HepG2 (cell line): ENCODE data around the gene ZMPSTE24. TPM values are rescaled to one million over a fixed set of nuclear protein-coding genes. Genes with fewer than 3 reads are reported as not detected.

ENCODE experiments used
- ATAC-seq: fragments of 200-7000 bp; cut with Tn5 transposase; 3 replicates; pipeline ENCODE4 v1.9.1; 2020; ENCODE audit warnings: mild to moderate bottlenecking, moderate library complexity
- BruUV-seq: library from RNA; stranded (reverse); fragments of 400-500 nt; replicated peaks from 2 replicates; lab custom pipeline; 2021; lab: Mats Ljungman, UMichigan
- CTCF ChIA-PET: fragments of 300-600 bp; formaldehyde crosslinking; extraction: SDS; loops from one replicate; lab custom pipeline; 2021; ENCODE audit warnings: low total read pairs, inconsistent platforms, low intra/inter-chr PET ratio; lab: Yijun Ruan, JAX
- POLR2A ChIA-PET: fragments of 350-600 bp; sonication (Branson Sonifier 250); formaldehyde crosslinking; loops from one replicate; lab custom pipeline; 2020; ENCODE audit warnings: antibody characterized with exemption, inconsistent platforms; lab: Yijun Ruan, JAX
- DNase-seq: peaks from one replicate; pipeline ENCODE4 v3.0.0-alpha.2; 2015; ENCODE audit warnings: low spot score
- FAIRE-seq: peaks from 3 replicates; lab custom pipeline; 2011; peaks lifted over from hg19 to GRCh38; lab: Jason Lieb, UNC
- H2AFZ ChIP-seq: one replicate; pipeline ENCODE4 v1.6.1; 2011; ENCODE audit warnings: low read length, inconsistent platforms
- H3K27ac ChIP-seq: fragments of 300-600 bp; 3 replicates; pipeline ENCODE4 v1.8.0; 2011; ENCODE audit warnings: mixed run types, mild to moderate bottlenecking, mixed read lengths, low read length, inconsistent platforms; ENCODE audit not compliant: insufficient read depth; ENCODE audit errors: extremely low read length
- H3K27me3 ChIP-seq, 2 experiments: fragments of 200-600 bp in 1 of 2; 2 replicates in 1 of 2; 3 replicates in 1 of 2; pipeline versions ENCODE4 v1.6.0 to v1.8.0; 2011; ENCODE audit warnings: low read length in 2 of 2, mild to moderate bottlenecking in 2 of 2, moderate library complexity in 2 of 2, inconsistent platforms in 1 of 2; ENCODE audit not compliant: insufficient read depth in 2 of 2, control insufficient read depth in 1 of 2
- H3K36me3 ChIP-seq, 2 experiments: fragments of 200-600 bp in 1 of 2; replicated peaks in 1 of 2; 2 replicates in 1 of 2; 3 replicates in 1 of 2; pipeline versions ENCODE4 v1.5.1 to v1.8.0; 2011; ENCODE audit warnings: low read length in 2 of 2, inconsistent platforms in 1 of 2; ENCODE audit not compliant: insufficient read depth in 2 of 2, control insufficient read depth in 1 of 2
- H3K4me1 ChIP-seq: 2 replicates; pipeline ENCODE4 v1.5.1; 2012; ENCODE audit warnings: low read length, inconsistent platforms; ENCODE audit not compliant: insufficient read depth
- H3K4me2 ChIP-seq: 2 replicates; pipeline ENCODE4 v1.6.0; 2011; ENCODE audit warnings: low read depth, low read length, inconsistent platforms
- H3K4me3 ChIP-seq, 3 experiments: fragments of 200-600 bp in 1 of 3; sonication (generic), shearing (Covaris generic) in 1 of 3; replicated peaks in 1 of 3; 2 replicates each; pipeline ENCODE4 v1.5.1; 2011 to 2016; ENCODE audit warnings: low read length in 3 of 3, inconsistent platforms in 2 of 3, low read depth in 2 of 3, mild to moderate bottlenecking in 2 of 3, control low read depth in 1 of 3, mixed read lengths in 1 of 3; ENCODE audit not compliant: insufficient read depth in 1 of 3
- H3K79me2 ChIP-seq: one replicate; pipeline ENCODE4 v1.6.1; 2011; ENCODE audit warnings: low read length, inconsistent platforms; ENCODE audit not compliant: insufficient read depth
- H3K9ac ChIP-seq: 2 replicates; pipeline ENCODE4 v1.6.0; 2011; ENCODE audit warnings: mild to moderate bottlenecking, low read depth, low read length, inconsistent platforms; ENCODE audit not compliant: insufficient read depth
- H3K9me3 ChIP-seq: 2 replicates; pipeline ENCODE4 v1.5.1; 2012; ENCODE audit warnings: mild to moderate bottlenecking, low read length
- H4K20me1 ChIP-seq: 2 replicates; pipeline ENCODE4 v1.6.0; 2011; ENCODE audit warnings: inconsistent platforms, mild to moderate bottlenecking, low read length, moderate library complexity; ENCODE audit not compliant: insufficient read depth
- HNRNPL ChIP-seq: fragments of 200-400 bp; formaldehyde crosslinking; IDR thresholded peaks from 2 replicates; pipeline ENCODE4 v1.6.1; 2017; ENCODE audit warnings: mild to moderate bottlenecking, low read depth, low read length
- ZEB1 ChIP-seq: IDR thresholded peaks from 2 replicates; pipeline ENCODE4 v1.6.1; 2012; ENCODE audit warnings: mild to moderate bottlenecking, low read depth, inconsistent platforms; ENCODE audit not compliant: insufficient replicate concordance
- ZMYM4 ChIP-seq: sonication (generic); formaldehyde crosslinking; IDR thresholded peaks from 2 replicates; pipeline ENCODE4 v1.8.1; 2023; ENCODE audit warnings: mild to moderate bottlenecking, missing genetic modification reagents
- ZNF335 ChIP-seq: sonication (generic); formaldehyde crosslinking; IDR thresholded peaks from 2 replicates; pipeline ENCODE4 v1.4.0; 2020; ENCODE audit warnings: missing genetic modification reagents
- WGBS: methylation state at CpG from one replicate; pipeline ENCODE4 v1.1.6; 2017; ENCODE audit warnings: low lambda C conversion rate; 5-methylcytosine and 5-hydroxymethylcytosine counted together
- in situ Hi-C: cut with HindIII; loops from 2 replicates; pipeline ENCODE4 v1.10.0; 2017; ENCODE audit warnings: low pct_unique_long_range_greater_than_20kb; ENCODE audit not compliant: extremely low pct_ligation_motif_present
- intact Hi-C: fragments of 100-400 bp; cut with micrococcal nuclease; formaldehyde crosslinking; loops from one replicate; pipeline ENCODE4 v1.10.0; 2022; ENCODE audit not compliant: unreplicated experiment
- polyA plus RNA-seq, 8 experiments: library from polyadenylated mRNA; depleted of rRNA in 3 of 8; stranded (reverse) in 7 of 8; unstranded in 1 of 8; fragments of >200 nt; fragmentation: Illumina TruSeq in 4 of 8; extraction: Trizol in 4 of 8; gene quantifications; 2 replicates each; pipeline versions ENCODE4 v1.2.1 to v1.2.3, GENCODE V29; 2011 to 2016; ENCODE audit warnings: low read depth in 4 of 8, missing spikeins in 1 of 8, mixed read lengths in 1 of 8; ENCODE audit not compliant: insufficient read depth in 1 of 8
- total RNA-seq, 5 experiments: library from RNA; depleted of rRNA; stranded (reverse); fragments of >200 nt; fragmentation: Illumina TruSeq; extraction: Trizol; gene quantifications; 2 replicates each; pipeline ENCODE4 v1.2.3, GENCODE V29; 2016; ENCODE audit warnings: low read depth in 1 of 5
- TF ChIP-seq, protein P1 (sequence below), 2 experiments: sonication (generic) in 1 of 2; formaldehyde crosslinking in 1 of 2; IDR thresholded peaks; 2 replicates each; pipeline versions ENCODE4 v1.6.1 to v1.9.0; 2014 to 2022; ENCODE audit warnings: antibody characterized with exemption in 1 of 2, borderline replicate concordance in 1 of 2, inconsistent platforms in 1 of 2, low read depth in 1 of 2, missing genetic modification reagents in 1 of 2
- TF ChIP-seq, protein P2 (sequence below): sonication (generic); formaldehyde crosslinking; IDR thresholded peaks from 2 replicates; pipeline ENCODE4 v1.4.0; 2020; ENCODE audit warnings: missing genetic modification reagents
- TF ChIP-seq, protein P3 (sequence below): sonication (generic); formaldehyde crosslinking; IDR thresholded peaks from 2 replicates; pipeline ENCODE4 v1.5.1; 2020; ENCODE audit warnings: missing genetic modification reagents, mild to moderate bottlenecking, borderline replicate concordance

The ZMPSTE24 gene
- total and polyA plus RNA-seq, 2 of the 13 experiments (the other 11 are each of a cell fraction or from before 2014, with no cell fraction given): 13.6 to 60.2 TPM

DNA sequence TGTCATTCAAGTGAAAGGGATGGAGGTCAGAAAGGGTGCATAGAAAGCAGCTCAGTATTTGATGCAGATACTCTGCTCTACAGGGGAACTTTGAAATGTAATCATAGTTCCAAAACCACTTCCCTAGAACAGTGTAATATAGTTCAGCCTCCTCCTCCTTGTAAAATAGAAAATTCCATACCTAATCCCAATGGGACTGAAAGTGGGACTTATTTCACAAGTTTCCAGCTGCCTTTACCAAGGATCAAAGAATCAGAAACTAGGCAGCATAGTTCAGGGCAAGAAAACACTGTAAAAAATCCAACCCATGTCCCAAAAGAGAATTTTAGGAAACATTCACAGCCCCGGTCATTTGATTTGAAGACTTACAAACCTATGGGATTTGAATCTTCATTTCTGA is 18.4 kb upstream of the ZMPSTE24 start:
- in situ Hi-C loops (no loop called here), intact Hi-C loops (no loop called here)
- Histone ChIP-seq H2AFZ (no peak overlapping the region), H3K4me2 (no peak overlapping the region), H3K27me3 (no peaks in the 10 kb centered on the region), H3K27ac (no peak overlapping the region), H3K9ac (no peak overlapping the region), H3K36me3 (peaks cover 17 to 52% of the 10 kb centered on the region in 2 experiments), H3K9me3 (no peaks in the 10 kb centered on the region), H3K4me3 (no peak overlapping the region), H3K4me1 (peaks cover 13% of the 10 kb centered on the region), H4K20me1 (no peaks in the 10 kb centered on the region), H3K79me2 (no peaks in the 10 kb centered on the region)
- ChIA-PET POLR2A (no interaction called here), CTCF (no interaction called here)
- ATAC-seq (no peak), FAIRE-seq (no peak), DNase-seq (no peak)
- 100% methylated on average over 1 of the region's 1 CpG for WGBS
- no TSS peak for BruUV-seq
- TF ChIP-seq, protein P1, sequence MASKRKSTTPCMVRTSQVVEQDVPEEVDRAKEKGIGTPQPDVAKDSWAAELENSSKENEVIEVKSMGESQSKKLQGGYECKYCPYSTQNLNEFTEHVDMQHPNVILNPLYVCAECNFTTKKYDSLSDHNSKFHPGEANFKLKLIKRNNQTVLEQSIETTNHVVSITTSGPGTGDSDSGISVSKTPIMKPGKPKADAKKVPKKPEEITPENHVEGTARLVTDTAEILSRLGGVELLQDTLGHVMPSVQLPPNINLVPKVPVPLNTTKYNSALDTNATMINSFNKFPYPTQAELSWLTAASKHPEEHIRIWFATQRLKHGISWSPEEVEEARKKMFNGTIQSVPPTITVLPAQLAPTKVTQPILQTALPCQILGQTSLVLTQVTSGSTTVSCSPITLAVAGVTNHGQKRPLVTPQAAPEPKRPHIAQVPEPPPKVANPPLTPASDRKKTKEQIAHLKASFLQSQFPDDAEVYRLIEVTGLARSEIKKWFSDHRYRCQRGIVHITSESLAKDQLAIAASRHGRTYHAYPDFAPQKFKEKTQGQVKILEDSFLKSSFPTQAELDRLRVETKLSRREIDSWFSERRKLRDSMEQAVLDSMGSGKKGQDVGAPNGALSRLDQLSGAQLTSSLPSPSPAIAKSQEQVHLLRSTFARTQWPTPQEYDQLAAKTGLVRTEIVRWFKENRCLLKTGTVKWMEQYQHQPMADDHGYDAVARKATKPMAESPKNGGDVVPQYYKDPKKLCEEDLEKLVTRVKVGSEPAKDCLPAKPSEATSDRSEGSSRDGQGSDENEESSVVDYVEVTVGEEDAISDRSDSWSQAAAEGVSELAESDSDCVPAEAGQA (IDR thresholded peaks at IDR 0.05; ENCODE audit: low read depth): no peak
- TF ChIP-seq, protein P1 (CRISPR knock-in tag; IDR thresholded peaks at IDR 0.05; ENCODE audit: borderline replicate concordance): no peak
- TF ChIP-seq ZNF335 (CRISPR knock-in tag) (no peak), ZEB1 (no peak), ZMYM4 (no peak), HNRNPL (no peak)
- TF ChIP-seq, protein P2, sequence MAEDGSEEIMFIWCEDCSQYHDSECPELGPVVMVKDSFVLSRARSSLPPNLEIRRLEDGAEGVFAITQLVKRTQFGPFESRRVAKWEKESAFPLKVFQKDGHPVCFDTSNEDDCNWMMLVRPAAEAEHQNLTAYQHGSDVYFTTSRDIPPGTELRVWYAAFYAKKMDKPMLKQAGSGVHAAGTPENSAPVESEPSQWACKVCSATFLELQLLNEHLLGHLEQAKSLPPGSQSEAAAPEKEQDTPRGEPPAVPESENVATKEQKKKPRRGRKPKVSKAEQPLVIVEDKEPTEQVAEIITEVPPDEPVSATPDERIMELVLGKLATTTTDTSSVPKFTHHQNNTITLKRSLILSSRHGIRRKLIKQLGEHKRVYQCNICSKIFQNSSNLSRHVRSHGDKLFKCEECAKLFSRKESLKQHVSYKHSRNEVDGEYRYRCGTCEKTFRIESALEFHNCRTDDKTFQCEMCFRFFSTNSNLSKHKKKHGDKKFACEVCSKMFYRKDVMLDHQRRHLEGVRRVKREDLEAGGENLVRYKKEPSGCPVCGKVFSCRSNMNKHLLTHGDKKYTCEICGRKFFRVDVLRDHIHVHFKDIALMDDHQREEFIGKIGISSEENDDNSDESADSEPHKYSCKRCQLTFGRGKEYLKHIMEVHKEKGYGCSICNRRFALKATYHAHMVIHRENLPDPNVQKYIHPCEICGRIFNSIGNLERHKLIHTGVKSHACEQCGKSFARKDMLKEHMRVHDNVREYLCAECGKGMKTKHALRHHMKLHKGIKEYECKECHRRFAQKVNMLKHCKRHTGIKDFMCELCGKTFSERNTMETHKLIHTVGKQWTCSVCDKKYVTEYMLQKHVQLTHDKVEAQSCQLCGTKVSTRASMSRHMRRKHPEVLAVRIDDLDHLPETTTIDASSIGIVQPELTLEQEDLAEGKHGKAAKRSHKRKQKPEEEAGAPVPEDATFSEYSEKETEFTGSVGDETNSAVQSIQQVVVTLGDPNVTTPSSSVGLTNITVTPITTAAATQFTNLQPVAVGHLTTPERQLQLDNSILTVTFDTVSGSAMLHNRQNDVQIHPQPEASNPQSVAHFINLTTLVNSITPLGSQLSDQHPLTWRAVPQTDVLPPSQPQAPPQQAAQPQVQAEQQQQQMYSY (CRISPR knock-in tag): no peak
- TF ChIP-seq, protein P3, sequence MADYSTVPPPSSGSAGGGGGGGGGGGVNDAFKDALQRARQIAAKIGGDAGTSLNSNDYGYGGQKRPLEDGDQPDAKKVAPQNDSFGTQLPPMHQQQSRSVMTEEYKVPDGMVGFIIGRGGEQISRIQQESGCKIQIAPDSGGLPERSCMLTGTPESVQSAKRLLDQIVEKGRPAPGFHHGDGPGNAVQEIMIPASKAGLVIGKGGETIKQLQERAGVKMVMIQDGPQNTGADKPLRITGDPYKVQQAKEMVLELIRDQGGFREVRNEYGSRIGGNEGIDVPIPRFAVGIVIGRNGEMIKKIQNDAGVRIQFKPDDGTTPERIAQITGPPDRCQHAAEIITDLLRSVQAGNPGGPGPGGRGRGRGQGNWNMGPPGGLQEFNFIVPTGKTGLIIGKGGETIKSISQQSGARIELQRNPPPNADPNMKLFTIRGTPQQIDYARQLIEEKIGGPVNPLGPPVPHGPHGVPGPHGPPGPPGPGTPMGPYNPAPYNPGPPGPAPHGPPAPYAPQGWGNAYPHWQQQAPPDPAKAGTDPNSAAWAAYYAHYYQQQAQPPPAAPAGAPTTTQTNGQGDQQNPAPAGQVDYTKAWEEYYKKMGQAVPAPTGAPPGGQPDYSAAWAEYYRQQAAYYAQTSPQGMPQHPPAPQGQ: no peak
